Lower leg skin (tissue), 4 donors: ENCODE measurements around the gene GMPR. TPM values are rescaled to one million over a fixed set of nuclear protein-coding genes. Genes with fewer than 3 reads are reported as not detected.
"Not testable (repeated sequence)": the region's sequence is repeated elsewhere in the genome, so short reads cannot be mapped to it uniquely, and the experiment has no call there.

ENCODE experiments used
- DNase-seq, 2 donors: peaks; one replicate each; pipeline ENCODE4 v3.0.0-alpha.2; 2019; ENCODE audit warnings: low spot score in 2 of 2
- H3K4me3 ChIP-seq: fragments of 200-600 bp; sonication (generic); 2 replicates; pipeline ENCODE4 v1.5.1; 2017; ENCODE audit warnings: mild to moderate bottlenecking, low read depth; ENCODE audit not compliant: poor library complexity, severe bottlenecking
- CTCF ChIP-seq, 3 donors: fragments of 450-650 bp; IDR thresholded peaks; one replicate each; pipeline ENCODE4 v1.5.1; 2016; ENCODE audit warnings: antibody characterized with exemption in 3 of 3, mild to moderate bottlenecking in 3 of 3, moderate library complexity in 2 of 3
- POLR2A ChIP-seq, 2 donors: fragments of 450-650 bp; IDR thresholded peaks; one replicate each; pipeline ENCODE4 v1.6.1; 2016 to 2017; ENCODE audit warnings: antibody characterized with exemption in 2 of 2, mild to moderate bottlenecking in 1 of 2, moderate library complexity in 1 of 2
- WGBS, 2 donors: methylation state at CpG; one replicate each; pipeline ENCODE4 v1.1.5; 2018; 5-methylcytosine and 5-hydroxymethylcytosine counted together
- intact Hi-C: fragments of 100-400 bp; cut with DNase I; formaldehyde crosslinking; loops from one replicate; pipeline ENCODE4 v1.15.0; 2023; ENCODE audit warnings: low total_unique reads
- total RNA-seq, 4 donors: library from RNA; depleted of rRNA; stranded (reverse); fragments of >200 nt; gene quantifications; one replicate each; pipeline ENCODE4 v1.1.0, GENCODE V29; 2016

The GMPR gene
- total RNA-seq, 4 donors from 2014 or later: 5.2 to 26.7 (median 10.6) TPM

- DNase-seq: no peak
- TF ChIP-seq CTCF (IDR thresholded peaks at IDR 0.05) (no peak), POLR2A (IDR thresholded peaks at IDR 0.05) (no peak)
- 92 to 95% methylated on average over 23 of the region's 23 CpGs for WGBS, 2 donors
- intact Hi-C loops: no loop called here
- no peak overlapping the region for H3K4me3 ChIP-seq
Measured at GRCh38 chr6:16267428-16268263, 29.3 kb downstream of the GMPR start.

GRCh38 chr6:16269442-16270070 is 31.2 kb downstream of the GMPR start:
- DNase-seq, H3K4me3 ChIP-seq, intact Hi-C loops: not testable (repeated sequence)
- 89% methylated on average over 7 of the region's 7 CpGs for WGBS, 2 donors

GRCh38 chr6:16270178-16270794 is 31.9 kb downstream of the GMPR start:
- WGBS, 2 donors: 85 to 88% methylated on average over 5 of the region's 5 CpGs
- no peak overlapping the region for H3K4me3 ChIP-seq
- intact Hi-C loops: no loop called here
- TF ChIP-seq POLR2A (IDR thresholded peaks at IDR 0.05) (no peak), CTCF (IDR thresholded peaks at IDR 0.05) (no peak)
- no peak for DNase-seq

GRCh38 chr6:16271428-16271827 is 33.0 kb downstream of the GMPR start:
- H3K4me3 ChIP-seq: no peak overlapping the region
- intact Hi-C loops: no loop called here
- 98% methylated on average over 5 of the region's 5 CpGs for WGBS, 2 donors
- DNase-seq: no peak
- TF ChIP-seq POLR2A (IDR thresholded peaks at IDR 0.05): no peak

- no peak for TF ChIP-seq CTCF (IDR thresholded peaks at IDR 0.05)
- no peak for TF ChIP-seq POLR2A (IDR thresholded peaks at IDR 0.05)
- H3K4me3 ChIP-seq: no peak overlapping the region
- WGBS, 2 donors: 65 to 67% methylated on average over 1 of the region's 1 CpG
- intact Hi-C loops: no loop called here
- no peak for DNase-seq
Measured at GRCh38 chr6:16272201-16272600, 33.8 kb downstream of the GMPR start.

GRCh38 chr6:16273256-16273655 is 34.9 kb downstream of the GMPR start:
- intact Hi-C loops: no loop called here
- no peak for DNase-seq
- no peak overlapping the region for H3K4me3 ChIP-seq
- WGBS, 2 donors: 48 to 83% methylated on average over 1 of the region's 1 CpG
- no peak for TF ChIP-seq POLR2A (IDR thresholded peaks at IDR 0.05)
- no peak for TF ChIP-seq CTCF (IDR thresholded peaks at IDR 0.05)
